Smooth muscle cell (in vitro differentiated cells): ENCODE results near the gene AGAP1. TPM values are rescaled to one million over a fixed set of nuclear protein-coding genes. Genes with fewer than 3 reads are reported as not detected.

Experiments
- DNase-seq: peaks from one replicate; lab custom pipeline; 2025; ENCODE audit not compliant: unreplicated experiment; lab: John Stamatoyannopoulos, UW
- H2AFZ ChIP-seq: fragments of 200-600 bp; sonication (generic); 2 replicates; pipeline ENCODE4 v1.6.0; 2016; ENCODE audit warnings: antibody characterized with exemption, low read depth, mild to moderate bottlenecking
- H3F3A ChIP-seq: fragments of 200-600 bp; sonication (generic); 2 replicates; pipeline ENCODE4 v1.6.0; 2017; ENCODE audit warnings: antibody characterized with exemption, low read depth
- H3K27ac ChIP-seq: fragments of 200-600 bp; sonication (generic); 2 replicates; pipeline ENCODE4 v1.5.1; 2016; ENCODE audit warnings: low read depth, mild to moderate bottlenecking
- H3K27me3 ChIP-seq: fragments of 200-600 bp; sonication (generic); 2 replicates; pipeline ENCODE4 v1.6.1; 2016; ENCODE audit warnings: low read depth, mild to moderate bottlenecking
- H3K36me3 ChIP-seq: fragments of 200-600 bp; sonication (generic); 2 replicates; pipeline ENCODE4 v1.5.1; 2016; ENCODE audit warnings: low read depth
- H3K4me1 ChIP-seq: fragments of 200-600 bp; sonication (generic); 2 replicates; pipeline ENCODE4 v1.5.1; 2016; ENCODE audit warnings: low read depth
- H3K4me2 ChIP-seq: fragments of 200-600 bp; sonication (generic); 2 replicates; pipeline ENCODE4 v1.6.0; 2016; ENCODE audit warnings: mild to moderate bottlenecking
- H3K4me3 ChIP-seq: fragments of 200-600 bp; sonication (generic); 2 replicates; pipeline ENCODE4 v1.5.1; 2016; ENCODE audit warnings: mild to moderate bottlenecking
- H3K79me2 ChIP-seq: fragments of 200-600 bp; sonication (generic); 2 replicates; pipeline ENCODE4 v1.6.0; 2016; ENCODE audit warnings: low read depth, mild to moderate bottlenecking
- H3K9ac ChIP-seq: fragments of 200-600 bp; sonication (generic); 2 replicates; pipeline ENCODE4 v1.6.0; 2016; ENCODE audit warnings: low read depth
- H3K9me3 ChIP-seq: fragments of 200-600 bp; sonication (generic); replicated peaks from 2 replicates; pipeline ENCODE4 v1.5.1; 2016; ENCODE audit warnings: low read depth
- H4K20me1 ChIP-seq: fragments of 200-600 bp; sonication (generic); 2 replicates; pipeline ENCODE4 v1.6.0; 2016; ENCODE audit warnings: low read depth
- CTCF ChIP-seq: fragments of 200-600 bp; sonication (generic); IDR thresholded peaks from 2 replicates; pipeline ENCODE4 v1.5.1; 2017; ENCODE audit warnings: borderline replicate concordance, mild to moderate bottlenecking, antibody characterized with exemption; ENCODE audit not compliant: insufficient read depth, poor library complexity, severe bottlenecking
- WGBS: methylation state at CpG from one replicate; pipeline ENCODE4 v1.1.7; 2016; ENCODE audit warnings: low lambda C conversion rate; 5-methylcytosine and 5-hydroxymethylcytosine counted together
- polyA plus RNA-seq: library from polyadenylated mRNA; unstranded; fragments of >200 nt; fragmentation: Nextera tagmentation; extraction: Ambion mirVana; gene quantifications from 2 replicates; pipeline ENCODE4 v1.2.1, GENCODE V29; 2016
- total RNA-seq: library from RNA; depleted of rRNA; stranded (reverse); fragments of >200 nt; gene quantifications from 2 replicates; pipeline ENCODE4 v1.2.3, GENCODE V29; 2014

Gene AGAP1
- total and polyA plus RNA-seq, 2 experiments from 2014 or later, result 3.9 to 9.8 TPM

- Histone ChIP-seq H3K9me3 (no peaks in the 10 kb centered on the region), H3F3A (no peaks in the 10 kb centered on the region), H3K9ac (no peak overlapping the region), H2AFZ (no peak overlapping the region), H3K36me3 (no peaks in the 10 kb centered on the region), H3K4me1 (no peaks in the 10 kb centered on the region), H3K79me2 (no peaks in the 10 kb centered on the region), H3K27ac (no peak overlapping the region), H4K20me1 (peaks cover 9% of the 10 kb centered on the region), H3K4me3 (no peak overlapping the region), H3K4me2 (no peak overlapping the region), H3K27me3 (no peaks in the 10 kb centered on the region)
- no peak for DNase-seq
- TF ChIP-seq CTCF, result no peak
- WGBS, result over 99% methylated on average over 7 of the region's 7 CpGs
These were observed 576.4 kb downstream of the AGAP1 start for GRCh38 chr2:236070236-236070635.

- Histone ChIP-seq H3F3A (no peaks in the 10 kb centered on the region), H3K27me3 (no peaks in the 10 kb centered on the region), H3K9me3 (no peaks in the 10 kb centered on the region), H3K36me3 (no peaks in the 10 kb centered on the region), H3K9ac (no peak overlapping the region), H3K4me2 (no peak overlapping the region), H3K27ac (no peak overlapping the region), H3K4me1 (no peaks in the 10 kb centered on the region), H3K4me3 (no peak overlapping the region), H4K20me1 (peaks cover 9% of the 10 kb centered on the region), H3K79me2 (no peaks in the 10 kb centered on the region), H2AFZ (no peak overlapping the region)
- 46% methylated on average over 4 of the region's 4 CpGs for WGBS
- no peak for DNase-seq
- no peak for TF ChIP-seq CTCF
These were observed 579.4 kb downstream of the AGAP1 start for GRCh38 chr2:236073246-236073645.

- Histone ChIP-seq H3K4me2 (no peak overlapping the region), H3K9me3 (no peaks in the 10 kb centered on the region), H3K27ac (no peak overlapping the region), H3K4me3 (no peak overlapping the region), H2AFZ (no peak overlapping the region), H3K9ac (no peak overlapping the region), H3K79me2 (no peaks in the 10 kb centered on the region), H3F3A (no peaks in the 10 kb centered on the region), H3K4me1 (no peaks in the 10 kb centered on the region), H3K27me3 (no peaks in the 10 kb centered on the region), H3K36me3 (no peaks in the 10 kb centered on the region), H4K20me1 (peaks cover 9% of the 10 kb centered on the region)
- no peak for TF ChIP-seq CTCF
- WGBS, result 44% methylated on average over 8 of the region's 8 CpGs
- DNase-seq, result no peak
These were observed 580.2 kb downstream of the AGAP1 start for GRCh38 chr2:236073867-236074655.

- 95% methylated on average over 10 of the region's 11 CpGs for WGBS
- Histone ChIP-seq H2AFZ (no peak overlapping the region), H3F3A (no peaks in the 10 kb centered on the region), H3K79me2 (no peaks in the 10 kb centered on the region), H3K27me3 (no peaks in the 10 kb centered on the region), H3K4me3 (no peak overlapping the region), H4K20me1 (peaks cover 9% of the 10 kb centered on the region), H3K27ac (no peak overlapping the region), H3K9me3 (no peaks in the 10 kb centered on the region), H3K4me2 (no peak overlapping the region), H3K9ac (no peak overlapping the region), H3K36me3 (no peaks in the 10 kb centered on the region), H3K4me1 (no peaks in the 10 kb centered on the region)
- DNase-seq, result no peak
- no peak for TF ChIP-seq CTCF
These were observed 582.0 kb downstream of the AGAP1 start for GRCh38 chr2:236075802-236076201.
